Peyer's patch (tissue), 4 donors: ENCODE measurements around the gene CNPY4.

Experiments
- CTCF ChIP-seq, 6 experiments: fragments of 450-650 bp in 4 of 6; fragments of 200-600 bp in 2 of 6; sonication (generic) in 1 of 6; IDR thresholded peaks; one replicate each; pipeline ENCODE4 v1.5.1; 2017 to 2019; ENCODE audit warnings: antibody characterized with exemption in 6 of 6, mild to moderate bottlenecking in 3 of 6, moderate library complexity in 1 of 6
- POLR2A ChIP-seq, 2 donors: fragments of 450-650 bp; IDR thresholded peaks; one replicate each; pipeline ENCODE4 v1.5.1; 2017; ENCODE audit warnings: antibody characterized with exemption in 2 of 2, mild to moderate bottlenecking in 2 of 2, moderate library complexity in 2 of 2

- TF ChIP-seq CTCF (IDR thresholded peaks at IDR 0.05) = no peak
- no peak for TF ChIP-seq POLR2A (IDR thresholded peaks at IDR 0.05)
Observed at GRCh38 chr7:100099452-100099851, 20.0 kb upstream of the CNPY4 start.
